HG02759 (cell line): ENCODE measurements around the gene GDI1.
A peak's percentile ranks its signal among the peaks of the same experiment; 100 is the strongest.

Experiments used
- ATAC-seq: cut with Tn5 transposase; IDR thresholded peaks from one replicate; pipeline ENCODE4 v1.9.1; 2021; ENCODE audit warnings: mild to moderate bottlenecking, moderate library complexity; ENCODE audit not compliant: unreplicated experiment

Gene GDI1

GRCh38 chrX:154477891-154478477 is 41.0 kb downstream of the GDI1 start:
- ATAC-seq = no peak

GRCh38 chrX:154478728-154479622 is 42.0 kb downstream of the GDI1 start, which contains the start of gene LAGE3:
LAGE3 (minus strand) TSS chrX:154479281; CDS start chrX:154478915, 366 bp downstream.
- ATAC-seq = peak; percentile 90

GRCh38 chrX:154481195-154481594 is 44.2 kb downstream of the GDI1 start:
- ATAC-seq = no peak

GRCh38 chrX:154481911-154482601 is 45.1 kb downstream of the GDI1 start:
- ATAC-seq = no peak

- no peak for ATAC-seq
Observed at GRCh38 chrX:154482786-154483185, 45.8 kb downstream of the GDI1 start.

GRCh38 chrX:154483325-154483724 is 46.4 kb downstream of the GDI1 start:
- ATAC-seq = no peak

GRCh38 chrX:154484255-154485149 is 47.5 kb downstream of the GDI1 start:
- ATAC-seq = no peak

- ATAC-seq = no peak
Observed at GRCh38 chrX:154485150-154486051, 48.4 kb downstream of the GDI1 start.

- no peak for ATAC-seq
Observed at GRCh38 chrX:154486052-154486395, 49.1 kb downstream of the GDI1 start.

GRCh38 chrX:154486396-154487207 is 49.6 kb downstream of the GDI1 start, which contains the start of gene UBL4A:
UBL4A (minus strand) TSS chrX:154486615; CDS start chrX:154486584, 31 bp downstream.
- ATAC-seq = peak; percentile 38

GRCh38 chrX:154487518-154488290 is 50.8 kb downstream of the GDI1 start:
- no peak for ATAC-seq

- ATAC-seq = no peak
Observed at GRCh38 chrX:154488336-154489075, 51.6 kb downstream of the GDI1 start.

- no peak for ATAC-seq
Observed at GRCh38 chrX:154489182-154489581, 52.2 kb downstream of the GDI1 start.

GRCh38 chrX:154490021-154490413 is 53.1 kb downstream of the GDI1 start:
- peak; percentile 26 for ATAC-seq

- peak; percentile 82 for ATAC-seq
Observed at GRCh38 chrX:154490414-154491083, 53.6 kb downstream of the GDI1 start, which contains the start of gene SLC10A3. SLC10A3 (minus strand) TSS chrX:154490629; CDS start chrX:154488940, 1,689 bp downstream.
